GM18861 (cell line): ENCODE measurements around the gene NSF.
"Not testable (repeated sequence)": the region's sequence is repeated elsewhere in the genome, so short reads cannot be mapped to it uniquely, and the experiment has no call there.

Source experiments
- ATAC-seq: cut with Tn5 transposase; IDR thresholded peaks from one replicate; pipeline ENCODE4 v1.9.1; 2021; ENCODE audit not compliant: unreplicated experiment

The NSF gene

GRCh38 chr17:46696522-46696921 lies 106.1 kb downstream of the NSF start:
- ATAC-seq = not testable (repeated sequence)

GRCh38 chr17:46699014-46699413 lies 108.5 kb downstream of the NSF start:
- not testable (repeated sequence) for ATAC-seq

GRCh38 chr17:46717999-46718398 lies 127.5 kb downstream of the NSF start:
- ATAC-seq = no peak

GRCh38 chr17:46719891-46720290 lies 129.4 kb downstream of the NSF start:
- no peak for ATAC-seq

- ATAC-seq = no peak
Observed at GRCh38 chr17:46720408-46720807, 129.9 kb downstream of the NSF start.

- ATAC-seq = no peak
Observed at GRCh38 chr17:46722662-46723285, 132.3 kb downstream of the NSF start.

GRCh38 chr17:46726206-46726605 lies 135.7 kb downstream of the NSF start:
- no peak for ATAC-seq

GRCh38 chr17:46727572-46728348 lies 137.3 kb downstream of the NSF start:
- no peak for ATAC-seq

- no peak for ATAC-seq
Observed at GRCh38 chr17:46730026-46730425, 139.6 kb downstream of the NSF start.

GRCh38 chr17:46730679-46731078 lies 140.2 kb downstream of the NSF start:
- ATAC-seq = no peak

- no peak for ATAC-seq
Observed at GRCh38 chr17:46732160-46732559, 141.7 kb downstream of the NSF start.

- no peak for ATAC-seq
Observed at GRCh38 chr17:46732754-46733398, 142.4 kb downstream of the NSF start.

GRCh38 chr17:46733837-46734475 lies 143.5 kb downstream of the NSF start:
- no peak for ATAC-seq

GRCh38 chr17:46736100-46736499 lies 145.6 kb downstream of the NSF start:
- ATAC-seq = no peak

- ATAC-seq = no peak
Observed at GRCh38 chr17:46737326-46737725, 146.9 kb downstream of the NSF start.

- no peak for ATAC-seq
Observed at GRCh38 chr17:46738544-46738943, 148.1 kb downstream of the NSF start.

GRCh38 chr17:46739982-46740381 lies 149.5 kb downstream of the NSF start:
- no peak for ATAC-seq

- no peak for ATAC-seq
Observed at GRCh38 chr17:46741122-46741730, 150.8 kb downstream of the NSF start.

- no peak for ATAC-seq
Observed at GRCh38 chr17:46742565-46743270, 152.2 kb downstream of the NSF start.

GRCh38 chr17:46744441-46744840 lies 154.0 kb downstream of the NSF start:
- ATAC-seq = no peak

- no peak for ATAC-seq
Observed at GRCh38 chr17:46745376-46745775, 154.9 kb downstream of the NSF start.
